ENCODE results near the gene ZNF319.

Gene ZNF319

GRCh38 chr16:57999971-58000705 is at the start of gene ZNF319:
Gene ZNF319, minus strand, starts transcription at chr16:58000672. Its CDS starts 2,407 bp downstream, at chr16:57998265.
- DNase-seq: peak in 1 of 2 donors; percentile 12

DNA sequence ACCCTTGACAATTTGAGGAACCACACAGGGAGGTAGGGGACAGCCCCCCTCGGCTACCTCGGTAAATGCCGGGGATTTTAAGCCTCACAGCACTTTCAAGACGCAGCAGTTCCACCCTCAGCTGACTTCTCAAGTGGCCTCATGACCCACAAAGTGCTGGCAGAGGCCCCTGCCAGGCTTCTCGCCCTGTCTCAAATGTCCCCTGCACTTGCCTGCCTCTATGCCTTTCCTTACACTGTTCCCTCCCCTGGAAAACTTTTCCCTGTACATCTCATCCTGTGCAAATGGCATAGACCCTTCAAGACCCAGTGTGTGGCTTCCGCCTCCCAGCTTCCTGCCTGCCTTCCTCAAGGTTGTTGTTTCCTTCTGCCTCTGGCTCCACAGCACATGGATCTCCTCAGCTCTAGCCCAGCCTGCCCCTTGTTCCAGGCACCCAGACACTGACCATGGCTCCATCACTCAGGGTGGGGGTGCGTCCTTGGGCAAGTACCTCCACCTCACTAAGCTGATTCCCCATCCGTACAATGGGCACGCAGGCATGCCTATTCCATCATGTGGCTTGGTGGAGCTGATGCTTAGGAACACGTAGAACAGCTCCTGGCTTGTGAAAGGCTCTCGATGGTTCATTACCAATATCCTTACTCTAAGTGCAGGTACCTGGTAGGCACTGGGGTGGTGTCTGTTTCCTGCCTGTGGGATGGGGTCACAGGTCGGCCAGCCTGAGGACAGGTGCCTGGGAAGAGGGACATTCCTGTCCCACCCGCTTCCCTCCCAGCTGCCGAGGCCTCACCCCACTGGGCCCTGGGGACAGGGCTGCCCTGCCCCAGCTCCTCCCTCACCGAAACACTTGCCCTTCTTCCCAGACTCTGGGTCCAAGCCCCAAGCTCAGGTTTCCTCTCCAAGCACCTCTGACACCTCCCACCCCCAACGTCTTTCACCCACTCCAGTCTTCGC is 49.0 kb upstream of the ZNF319 start:
- no peak for DNase-seq

GRCh38 chr16:58048494-58049231 is 48.2 kb upstream of the ZNF319 start:
- DNase-seq: no peak

- DNase-seq: no peak
Observed at GRCh38 chr16:58047557-58048348, 47.3 kb upstream of the ZNF319 start.

- no peak for DNase-seq
Observed at GRCh38 chr16:58046936-58047335, 46.5 kb upstream of the ZNF319 start.

DNA sequence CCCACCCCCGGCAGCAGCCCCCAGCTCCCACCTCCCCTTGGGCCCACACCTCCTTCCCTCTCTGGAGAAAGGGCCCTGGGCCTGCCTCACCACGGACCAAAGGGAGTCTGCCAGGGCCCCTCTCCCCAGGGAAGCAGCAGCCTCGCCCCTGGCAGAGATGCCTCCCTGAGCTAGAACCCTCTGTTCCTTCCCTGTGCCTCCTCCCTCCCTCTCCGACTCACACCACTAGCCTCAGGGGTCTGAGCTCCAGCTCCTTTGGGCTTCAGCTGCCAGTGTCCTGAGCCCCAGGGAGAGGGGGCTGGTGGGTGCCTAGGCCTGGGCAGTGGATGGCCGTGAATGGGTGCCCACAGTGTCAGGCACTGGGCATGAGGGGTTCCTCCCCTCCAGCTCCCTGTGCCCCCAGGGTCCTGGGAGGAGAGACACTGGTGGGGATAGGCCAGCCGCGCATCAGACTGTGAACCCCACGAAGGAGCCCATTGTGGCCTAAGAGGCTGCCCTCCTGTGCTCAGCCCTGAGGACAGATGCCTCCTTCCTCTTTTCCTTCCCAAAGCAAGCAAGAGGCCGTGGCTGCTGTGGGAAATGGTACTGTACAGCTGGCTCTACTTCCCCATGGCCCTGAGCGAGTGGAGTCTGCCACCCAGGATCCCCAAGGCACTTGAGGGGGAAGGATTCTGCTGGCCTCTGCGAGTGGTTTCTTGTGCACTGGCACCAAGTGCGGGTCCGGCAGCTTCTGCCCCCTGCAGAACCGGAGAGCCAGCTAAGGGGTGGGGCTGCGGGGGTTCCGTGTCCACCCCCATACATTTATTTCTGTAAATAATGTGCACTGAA is 45.8 kb upstream of the ZNF319 start:
- no peak for DNase-seq

DNA sequence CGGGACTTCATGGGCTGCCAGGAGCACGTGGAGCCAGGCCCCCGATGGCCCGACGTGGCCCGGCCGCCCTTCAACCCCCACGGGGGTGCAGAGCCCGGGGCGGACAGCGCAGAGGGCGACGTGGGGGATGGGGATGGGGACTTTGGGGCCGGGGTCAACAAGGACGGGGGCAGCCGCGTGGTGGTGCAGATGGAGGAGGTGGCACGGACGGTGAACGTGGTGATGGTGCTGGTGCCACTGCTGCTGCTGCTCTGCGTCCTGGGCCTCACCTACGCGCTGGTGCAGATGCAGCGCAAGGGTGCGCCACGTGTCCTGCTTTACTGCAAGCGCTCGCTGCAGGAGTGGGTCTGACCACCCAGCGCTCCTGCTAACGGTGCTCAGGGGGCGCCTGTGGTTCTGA is 44.6 kb upstream of the ZNF319 start:
- DNase-seq: no peak

DNA sequence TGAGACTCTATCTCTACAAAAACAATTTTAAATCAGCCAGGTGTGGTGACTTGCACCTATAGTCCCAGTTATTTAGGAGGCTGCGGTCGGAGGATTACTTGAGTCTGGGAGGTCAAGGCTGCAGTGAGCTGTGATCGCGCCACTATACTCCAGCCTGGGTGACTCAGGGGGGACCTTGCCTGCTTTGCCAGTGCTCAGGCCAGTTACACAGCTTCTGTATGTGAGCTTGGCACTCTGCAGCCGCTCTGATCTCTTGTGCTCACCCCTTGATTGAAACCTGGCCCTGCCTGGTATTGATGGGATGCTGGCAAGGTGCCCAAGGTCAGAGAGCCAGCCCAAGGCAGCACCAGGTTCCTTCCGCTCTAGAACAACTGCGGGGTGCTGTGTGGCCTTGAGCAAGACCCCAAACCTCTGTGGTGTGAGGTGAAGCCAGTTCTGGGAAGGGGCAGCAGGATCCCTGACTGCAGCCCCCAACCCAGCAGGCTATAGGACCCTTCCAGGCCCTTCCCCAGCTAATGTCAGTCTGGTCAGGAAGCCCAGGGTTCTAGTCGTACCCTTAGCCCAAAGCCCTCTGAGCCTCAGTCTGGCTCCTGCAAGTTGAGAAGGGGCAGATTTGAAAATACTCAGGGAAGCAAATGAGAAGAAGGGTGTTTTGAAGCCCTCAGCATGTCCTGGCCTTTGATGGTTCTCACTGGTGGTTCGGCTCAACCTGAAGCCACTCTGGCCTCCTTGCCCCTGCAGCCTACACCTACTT is 44.0 kb upstream of the ZNF319 start:
- DNase-seq: no peak

GRCh38 chr16:58043571-58044155 is 43.2 kb upstream of the ZNF319 start:
- no peak for DNase-seq

- DNase-seq: no peak
Observed at GRCh38 chr16:58042886-58043515, 42.5 kb upstream of the ZNF319 start.

- no peak for DNase-seq
Observed at GRCh38 chr16:58042001-58042885, 41.8 kb upstream of the ZNF319 start.

GRCh38 chr16:58041628-58041955 is 41.1 kb upstream of the ZNF319 start:
- no peak for DNase-seq

DNA sequence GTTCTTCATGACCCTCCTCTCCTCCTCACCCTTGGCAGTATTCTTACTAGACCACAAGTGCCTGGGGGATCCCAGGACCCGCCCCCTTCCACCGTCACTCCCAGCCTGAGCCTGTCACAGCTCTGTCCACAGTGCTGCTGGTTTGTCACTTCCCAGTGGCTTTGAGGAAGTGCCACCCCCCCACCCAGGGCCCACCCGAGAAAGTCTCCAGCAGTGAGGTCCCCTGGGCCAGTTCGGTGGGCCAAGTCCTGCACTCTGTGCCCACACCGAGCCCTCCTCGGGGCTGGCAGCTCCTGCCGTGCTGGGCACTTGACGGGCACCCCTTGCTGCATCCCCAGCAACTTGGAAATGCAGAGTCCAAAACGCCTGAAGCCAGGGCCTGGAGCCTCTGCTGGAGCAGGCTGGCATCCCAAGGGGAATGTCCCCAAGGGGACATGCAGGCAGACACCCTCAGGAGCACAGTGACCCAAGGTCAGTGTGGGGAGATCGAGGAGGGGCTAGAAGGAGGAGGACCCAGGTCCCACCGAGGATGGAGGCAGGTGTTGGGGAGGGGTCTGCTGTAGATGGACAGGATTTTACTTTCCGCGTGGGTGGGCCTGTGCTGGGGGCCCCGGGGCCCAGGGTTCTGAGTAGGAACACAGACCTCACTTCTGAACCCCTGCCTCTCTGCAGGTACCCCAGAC is 40.6 kb upstream of the ZNF319 start:
- DNase-seq: no peak

DNA sequence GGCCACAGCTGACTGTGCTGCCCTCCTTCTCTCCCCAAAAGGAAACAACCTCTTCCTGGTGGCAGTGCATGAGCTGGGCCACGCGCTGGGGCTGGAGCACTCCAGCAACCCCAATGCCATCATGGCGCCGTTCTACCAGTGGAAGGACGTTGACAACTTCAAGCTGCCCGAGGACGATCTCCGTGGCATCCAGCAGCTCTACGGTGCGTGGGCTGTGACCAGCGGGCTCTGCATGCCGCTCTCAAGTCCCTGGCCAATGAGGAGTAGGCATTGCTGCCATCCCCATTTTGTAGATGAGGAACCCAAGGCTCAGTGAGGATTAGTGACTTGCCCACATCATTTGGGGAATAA is 40.0 kb upstream of the ZNF319 start:
- DNase-seq: no peak

DNA sequence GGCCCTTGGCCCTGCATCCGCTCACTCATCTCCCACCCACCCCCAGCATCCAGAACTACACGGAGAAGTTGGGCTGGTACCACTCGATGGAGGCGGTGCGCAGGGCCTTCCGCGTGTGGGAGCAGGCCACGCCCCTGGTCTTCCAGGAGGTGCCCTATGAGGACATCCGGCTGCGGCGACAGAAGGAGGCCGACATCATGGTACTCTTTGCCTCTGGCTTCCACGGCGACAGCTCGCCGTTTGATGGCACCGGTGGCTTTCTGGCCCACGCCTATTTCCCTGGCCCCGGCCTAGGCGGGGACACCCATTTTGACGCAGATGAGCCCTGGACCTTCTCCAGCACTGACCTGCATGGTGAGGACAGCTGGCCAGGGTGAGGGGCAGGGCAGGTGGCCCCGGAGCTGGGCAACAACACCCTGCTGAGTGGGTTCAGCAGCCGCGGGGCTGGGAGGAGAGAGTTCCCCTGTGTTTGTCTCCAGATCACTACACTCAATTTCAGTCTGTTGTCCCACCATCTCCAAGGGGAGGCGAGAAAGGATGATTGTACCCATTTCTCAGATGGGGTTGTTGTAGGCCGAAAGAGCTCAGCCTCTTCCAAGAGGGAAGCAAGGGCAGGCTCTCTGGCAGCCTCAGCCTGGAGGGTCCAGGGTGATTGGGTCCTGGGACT is 39.5 kb upstream of the ZNF319 start:
- DNase-seq: no peak

GRCh38 chr16:58038219-58038641 is 37.8 kb upstream of the ZNF319 start:
- DNase-seq: no peak

DNA sequence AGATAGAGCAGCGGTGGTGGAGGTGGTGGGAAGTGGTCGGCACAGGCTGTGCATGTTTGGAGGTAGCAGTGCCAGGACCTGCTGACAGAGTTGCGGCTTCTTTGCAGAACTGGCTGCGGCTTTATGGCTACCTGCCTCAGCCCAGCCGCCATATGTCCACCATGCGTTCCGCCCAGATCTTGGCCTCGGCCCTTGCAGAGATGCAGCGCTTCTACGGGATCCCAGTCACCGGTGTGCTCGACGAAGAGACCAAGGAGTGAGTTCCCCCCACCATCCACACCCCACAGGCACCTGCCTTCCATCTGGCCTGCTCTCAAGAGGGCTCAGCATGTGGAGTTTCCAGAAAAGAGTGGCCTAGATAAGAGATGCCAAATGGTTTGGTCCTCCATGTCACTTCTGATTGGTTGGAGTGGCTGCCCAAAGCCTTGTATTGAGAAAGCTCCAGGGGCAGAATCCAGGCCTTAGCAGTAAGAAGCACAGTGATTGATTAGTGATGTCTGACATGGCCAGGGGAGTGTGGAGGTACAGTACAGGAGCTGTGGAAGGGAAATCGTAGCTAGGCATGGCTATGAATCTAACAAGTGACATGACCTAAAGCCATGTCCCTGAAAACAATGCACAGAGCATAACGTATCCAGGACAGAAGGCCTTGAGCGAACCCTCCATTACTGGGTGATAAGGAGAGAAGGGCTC is 37.0 kb upstream of the ZNF319 start:
- no peak for DNase-seq
